Upper lobe of left lung (tissue), 4 donors: ENCODE measurements around the gene CSNK1G3.

Experiments used
- CTCF ChIP-seq, 6 experiments: fragments of 450-650 bp in 4 of 6; fragments of 200-600 bp in 2 of 6; sonication (generic) in 2 of 6; IDR thresholded peaks; one replicate each; pipeline ENCODE4 v1.5.1; 2016 to 2019; ENCODE audit warnings: antibody characterized with exemption in 6 of 6
- EP300 ChIP-seq, 4 donors: sonication (generic); formaldehyde crosslinking; IDR thresholded peaks; one replicate each; pipeline ENCODE4 v1.5.1; 2017; ENCODE audit warnings: antibody characterized with exemption in 4 of 4, control low read depth in 2 of 4
- POLR2A ChIP-seq, 4 donors: fragments of 450-650 bp; IDR thresholded peaks; one replicate each; pipeline ENCODE4 v1.5.1; 2016 to 2017; ENCODE audit warnings: antibody characterized with exemption in 4 of 4, mild to moderate bottlenecking in 2 of 4
- POLR2AphosphoS5 ChIP-seq, 2 donors: sonication (generic); formaldehyde crosslinking; IDR thresholded peaks; one replicate each; pipeline ENCODE4 v1.5.1; 2017; ENCODE audit warnings: antibody characterized with exemption in 2 of 2

GRCh38 chr5:123659495-123659894 lies 147.5 kb downstream of the CSNK1G3 start:
- no peak for TF ChIP-seq POLR2AphosphoS5 (IDR thresholded peaks at IDR 0.05)
- no peak for TF ChIP-seq POLR2A (IDR thresholded peaks at IDR 0.05)
- no peak for TF ChIP-seq CTCF (IDR thresholded peaks at IDR 0.05)
- no peak for TF ChIP-seq EP300 (IDR thresholded peaks at IDR 0.05)
